Duodenal mucosa (tissue), 2 donors: ENCODE data around the gene FPGS.

Source experiments
- H3K27ac ChIP-seq: one replicate; pipeline ENCODE4 v1.7.0; 2013; ENCODE audit warnings: low read depth, low read length
- H3K27me3 ChIP-seq, 2 donors: one replicate each; pipeline ENCODE4 v1.7.0; 2013; ENCODE audit warnings: low read length in 2 of 2, control low read depth in 1 of 2; ENCODE audit not compliant: insufficient read depth in 2 of 2, control insufficient read depth in 1 of 2
- H3K36me3 ChIP-seq, 2 donors: one replicate each; pipeline ENCODE4 v1.7.0; 2013; ENCODE audit warnings: low read length in 2 of 2, control low read depth in 1 of 2; ENCODE audit not compliant: insufficient read depth in 2 of 2, control insufficient read depth in 1 of 2
- H3K4me1 ChIP-seq, 2 donors: one replicate each; pipeline ENCODE4 v1.7.0; 2013; ENCODE audit warnings: low read length in 2 of 2, control low read depth in 1 of 2; ENCODE audit not compliant: insufficient read depth in 2 of 2, control insufficient read depth in 1 of 2
- H3K4me3 ChIP-seq, 2 donors: one replicate each; pipeline ENCODE4 v1.7.0; 2013; ENCODE audit warnings: low read length in 2 of 2, low read depth in 1 of 2
- H3K9ac ChIP-seq, 2 donors: one replicate each; pipeline ENCODE4 v1.7.0; 2013; ENCODE audit warnings: low read length in 2 of 2, low read depth in 1 of 2
- H3K9me3 ChIP-seq, 2 donors: one replicate each; pipeline ENCODE4 v1.7.0; 2013; ENCODE audit warnings: low read length in 2 of 2, control low read depth in 1 of 2; ENCODE audit not compliant: control insufficient read depth in 1 of 2

FPGS gene

DNA sequence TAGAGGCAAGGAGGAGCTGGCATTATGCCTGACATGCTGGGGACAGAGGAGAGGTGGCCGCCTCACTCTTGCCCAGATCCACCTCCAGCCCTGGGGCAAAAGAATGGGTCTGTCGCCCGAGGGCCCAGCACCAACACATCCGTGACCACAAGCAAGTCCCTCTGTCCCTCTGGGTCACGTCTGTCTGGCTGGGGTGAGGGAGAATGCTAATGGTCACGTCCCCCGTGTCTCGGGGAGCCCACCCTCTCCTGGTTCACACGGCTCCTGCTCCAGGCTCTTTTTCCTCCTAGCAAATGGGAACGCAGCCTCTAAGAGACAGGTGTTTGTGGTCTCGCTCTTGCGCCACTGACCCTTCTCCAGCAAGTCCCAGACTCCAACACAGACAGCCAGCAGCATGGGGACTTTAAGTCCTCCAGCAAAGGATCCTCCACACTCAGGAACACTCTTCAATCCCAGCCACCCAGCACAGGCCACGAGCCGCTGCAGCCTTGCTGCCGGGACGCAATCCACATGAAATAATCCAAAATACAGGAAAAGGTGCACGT lies 47.7 kb downstream of the FPGS start:
- Histone ChIP-seq H3K27ac (no peak overlapping the region), H3K9me3 (peaks cover 9 to 14% of the 10 kb centered on the region in 2 donors), H3K36me3 (no peaks in the 10 kb centered on the region), H3K9ac (no peak overlapping the region), H3K27me3 (no peaks in the 10 kb centered on the region), H3K4me3 (peak overlapping the region in 1 of 2 donors; percentile 28), H3K4me1 (peaks cover 0 to 13% of the 10 kb centered on the region in 2 donors)

DNA sequence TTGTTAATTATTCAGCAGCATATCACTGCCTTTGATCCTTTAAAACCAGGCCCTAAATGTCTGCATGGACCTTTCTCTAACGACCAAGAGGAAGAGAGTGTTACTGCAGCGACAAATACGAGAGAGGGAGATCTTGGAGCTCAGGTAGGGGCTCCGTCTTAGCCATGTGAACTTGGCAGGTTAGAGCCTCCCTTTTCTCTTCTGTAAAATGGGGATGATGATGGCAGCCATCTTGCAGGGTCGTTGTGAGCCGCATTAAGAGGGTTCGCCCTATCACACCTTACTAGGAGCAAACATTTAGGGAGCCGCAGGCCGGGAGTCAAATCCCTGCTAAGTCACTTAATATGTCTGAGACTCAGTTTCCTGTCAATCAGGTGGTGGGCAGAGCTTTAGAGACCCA lies 50.1 kb downstream of the FPGS start:
- H3K36me3 ChIP-seq = no peaks in the 10 kb centered on the region
- H3K4me1 ChIP-seq = peaks cover under 1 to 23% of the 10 kb centered on the region in 2 donors
- H3K27me3 ChIP-seq = no peaks in the 10 kb centered on the region
- H3K9me3 ChIP-seq = peaks cover 9 to 14% of the 10 kb centered on the region in 2 donors
- peak overlapping the region; percentile 48 to 76 for H3K9ac ChIP-seq
- H3K27ac ChIP-seq = no peak overlapping the region
- peak overlapping the region; percentile 65 to 77 for H3K4me3 ChIP-seq

DNA sequence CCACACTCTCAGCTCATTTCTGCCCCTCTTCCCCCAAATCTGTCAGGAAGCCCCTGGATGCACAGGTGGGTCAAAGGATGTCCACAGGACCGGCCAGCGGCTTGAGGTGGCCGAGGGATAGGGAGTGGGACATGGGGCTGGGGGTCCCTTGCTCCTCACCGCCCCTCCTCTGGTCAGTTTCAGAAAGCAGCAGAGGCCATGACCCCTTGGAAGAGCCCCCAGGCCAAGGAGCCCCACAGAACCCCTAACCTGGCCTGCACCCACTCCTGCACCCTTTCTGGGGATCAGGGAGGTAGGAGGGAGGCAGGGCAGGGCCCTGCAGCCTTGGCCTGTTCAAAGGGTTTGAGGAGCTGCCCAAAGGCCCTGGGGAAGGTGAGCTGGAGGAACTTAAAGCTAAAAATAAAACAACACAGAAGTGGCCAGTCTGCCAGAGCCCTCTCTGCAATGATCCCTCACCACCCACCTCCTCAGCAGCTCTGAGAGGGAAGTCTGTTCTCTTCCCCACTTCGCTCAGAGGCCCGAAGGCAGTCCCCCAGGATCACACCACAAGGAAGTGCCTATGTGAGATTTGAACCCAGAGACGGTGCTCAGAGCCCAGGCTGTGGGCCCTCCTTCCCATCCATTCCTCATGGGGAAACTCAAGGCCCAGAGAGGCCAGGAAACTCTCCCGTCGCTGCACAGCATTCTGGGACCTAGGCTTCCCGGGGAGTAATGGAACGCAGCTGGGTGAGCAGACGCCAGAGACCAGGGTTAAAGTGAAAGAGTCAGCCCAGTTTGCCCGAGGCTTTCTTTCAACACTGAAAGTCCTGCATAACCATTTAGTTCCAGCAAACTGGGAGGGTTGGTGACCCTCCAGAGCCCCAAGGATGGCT lies 50.9 kb downstream of the FPGS start:
- Histone ChIP-seq H3K4me3 (peak overlapping the region; percentile 65 to 77), H3K36me3 (no peaks in the 10 kb centered on the region), H3K27ac (peak overlapping the region; percentile 71), H3K9me3 (peaks cover 9 to 12% of the 10 kb centered on the region in 2 donors), H3K4me1 (peaks cover 5 to 24% of the 10 kb centered on the region in 2 donors), H3K9ac (peak overlapping the region; percentile 48 to 76), H3K27me3 (no peaks in the 10 kb centered on the region)

DNA sequence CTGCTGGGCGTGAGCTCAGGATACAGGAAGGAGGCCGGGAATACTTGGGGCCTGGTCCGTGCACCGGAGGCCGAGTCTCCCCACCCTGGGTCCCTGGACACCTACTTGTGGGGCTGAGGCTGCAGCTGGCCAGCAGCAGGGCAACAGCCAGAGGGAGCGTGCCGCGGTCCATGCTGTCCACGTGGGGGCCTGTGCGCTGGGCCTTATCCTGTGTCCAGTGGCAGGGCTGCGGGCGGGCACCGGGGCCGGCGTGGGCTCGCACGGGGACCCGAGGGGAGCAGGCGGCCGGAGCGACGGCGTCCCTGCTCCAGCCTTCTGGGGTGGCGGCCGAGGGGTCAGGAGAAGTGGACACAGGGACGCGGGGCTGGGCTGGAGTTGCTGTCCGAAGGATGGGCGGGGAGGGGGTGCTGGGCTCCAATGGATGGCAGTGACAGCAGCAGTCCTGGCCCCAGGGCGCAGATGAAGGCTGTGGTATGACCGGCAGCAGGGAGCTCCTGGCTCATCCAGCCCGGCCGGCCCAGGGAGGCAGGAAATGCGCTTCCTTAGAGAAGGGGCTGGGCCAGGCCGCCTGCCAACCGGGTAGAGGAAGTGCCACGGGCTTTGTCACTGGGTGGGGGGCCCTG lies 51.6 kb downstream of the FPGS start, which contains the start of gene ENG:
Gene ENG (minus strand): TSS at position 475 of the 623 bp plus-strand sequence. CDS start 303 bp downstream, at position 172.
- peaks cover 5 to 31% of the 10 kb centered on the region in 2 donors for H3K4me1 ChIP-seq
- peak within 1 kb of the TSS; percentile 48 to 76 for H3K9ac ChIP-seq
- peak within 1 kb of the TSS; percentile 65 to 77 for H3K4me3 ChIP-seq
- H3K9me3 ChIP-seq = peaks cover 4% of the 10 kb centered on the region in 2 donors
- H3K27me3 ChIP-seq = no peaks in the 10 kb centered on the region
- peak within 1 kb of the TSS; percentile 74 for H3K27ac ChIP-seq
- H3K36me3 ChIP-seq = no peaks in the 10 kb centered on the region

DNA sequence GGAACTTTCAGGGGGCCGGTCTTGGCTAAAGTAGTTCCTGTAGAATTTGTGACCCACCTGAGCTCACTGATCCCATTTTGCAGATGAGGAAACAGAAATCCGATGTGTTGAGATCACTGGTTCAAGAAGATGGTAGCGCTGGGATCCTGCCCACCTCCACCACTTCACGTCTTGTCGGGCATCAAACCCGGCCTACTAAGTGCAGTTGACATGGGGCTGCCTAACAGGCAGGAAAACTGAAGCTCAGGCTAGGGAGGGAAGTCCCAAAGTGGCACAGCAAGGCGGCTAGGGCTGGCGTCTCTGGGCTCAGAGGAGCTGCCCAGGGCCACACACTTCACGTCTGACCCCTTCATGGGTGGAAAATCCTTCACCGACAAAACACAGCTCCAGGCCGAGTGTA lies 52.3 kb downstream of the FPGS start:
- Histone ChIP-seq H3K27ac (peak overlapping the region; percentile 74), H3K36me3 (no peaks in the 10 kb centered on the region), H3K4me3 (peak overlapping the region in 1 of 2 donors; percentile 13), H3K4me1 (peaks cover 5 to 31% of the 10 kb centered on the region in 2 donors), H3K27me3 (no peaks in the 10 kb centered on the region), H3K9me3 (no peaks in the 10 kb centered on the region), H3K9ac (peak overlapping the region in 1 of 2 donors; percentile 18)

DNA sequence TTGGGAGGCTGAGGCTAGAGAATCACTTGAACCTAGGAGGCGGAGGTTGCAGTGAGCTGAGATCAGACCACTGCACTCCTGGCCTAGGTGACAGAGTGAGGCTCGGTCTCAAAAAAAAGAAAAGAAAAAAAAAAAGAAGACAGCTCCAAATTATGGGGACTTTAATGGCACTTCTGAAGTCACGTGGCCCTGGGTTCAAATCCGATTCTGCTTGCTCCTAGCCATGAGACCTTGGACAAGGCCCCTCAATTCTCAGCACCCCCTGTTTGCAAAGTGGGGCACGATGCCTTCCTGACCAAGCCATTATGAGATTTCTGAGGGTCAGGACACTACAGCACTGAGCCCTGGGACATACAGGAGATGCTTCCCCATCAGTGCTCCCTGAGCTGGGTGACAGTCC lies 52.8 kb downstream of the FPGS start:
- H3K4me3 ChIP-seq = no peak overlapping the region
- no peak overlapping the region for H3K9ac ChIP-seq
- peaks cover 5 to 28% of the 10 kb centered on the region in 2 donors for H3K4me1 ChIP-seq
- H3K9me3 ChIP-seq = no peaks in the 10 kb centered on the region
- H3K36me3 ChIP-seq = no peaks in the 10 kb centered on the region
- no peak overlapping the region for H3K27ac ChIP-seq
- no peaks in the 10 kb centered on the region for H3K27me3 ChIP-seq

DNA sequence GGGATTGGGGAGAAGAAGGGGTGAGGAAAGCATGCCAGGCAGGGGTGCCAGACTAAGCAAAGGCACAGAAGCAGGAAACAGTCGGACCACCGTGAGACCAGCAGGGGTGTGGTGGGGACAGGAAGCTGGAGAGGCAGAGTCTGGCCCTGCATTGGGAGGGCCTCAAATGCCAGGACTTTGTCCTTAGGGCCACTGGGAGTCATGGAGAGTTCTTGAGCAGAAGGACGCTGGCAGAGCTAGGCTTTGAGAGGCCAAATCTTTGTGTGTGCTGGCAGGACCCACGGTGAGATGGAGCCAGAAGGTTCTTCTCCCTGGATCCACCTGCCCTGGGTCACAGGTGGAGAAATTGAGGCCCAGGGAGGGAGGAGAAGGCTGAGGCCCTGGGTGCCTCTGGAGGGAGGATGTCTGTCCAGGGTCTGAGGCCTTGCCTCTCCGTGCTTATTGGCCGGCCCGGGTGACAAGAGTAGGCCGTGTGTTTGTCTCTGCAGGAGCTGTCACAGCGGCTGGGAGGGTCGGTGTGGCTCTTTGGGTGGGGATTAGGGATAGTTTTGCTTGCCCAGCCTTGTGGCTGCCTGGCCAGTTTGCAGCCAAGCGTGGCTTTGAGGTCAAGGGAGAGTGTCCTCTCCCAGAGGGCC lies 53.5 kb downstream of the FPGS start:
- H3K27me3 ChIP-seq = no peaks in the 10 kb centered on the region
- H3K9ac ChIP-seq = no peak overlapping the region
- no peak overlapping the region for H3K27ac ChIP-seq
- H3K9me3 ChIP-seq = no peaks in the 10 kb centered on the region
- H3K36me3 ChIP-seq = no peaks in the 10 kb centered on the region
- H3K4me3 ChIP-seq = no peak overlapping the region
- H3K4me1 ChIP-seq = peaks cover 5 to 30% of the 10 kb centered on the region in 2 donors

DNA sequence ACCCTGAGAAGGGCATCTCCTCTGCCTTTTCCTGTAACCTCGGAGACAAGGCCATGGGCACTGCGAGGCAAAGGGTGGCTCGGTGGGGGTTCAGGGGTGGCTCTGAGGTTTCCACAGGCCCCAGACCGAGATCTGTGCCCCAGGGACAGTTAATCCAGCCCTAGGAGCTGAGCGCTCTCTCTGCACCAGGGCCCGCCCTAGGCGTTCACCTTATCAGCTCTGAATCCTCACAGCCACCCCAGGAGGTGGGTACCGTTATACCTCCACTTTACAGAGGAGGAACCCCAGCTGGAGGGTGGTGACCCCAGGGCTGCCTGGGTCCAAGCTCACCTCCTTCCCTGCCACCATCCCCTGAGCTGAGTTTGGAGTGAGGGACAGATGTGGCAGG lies 54.0 kb downstream of the FPGS start:
- no peaks in the 10 kb centered on the region for H3K27me3 ChIP-seq
- H3K36me3 ChIP-seq = no peaks in the 10 kb centered on the region
- no peak overlapping the region for H3K27ac ChIP-seq
- H3K4me3 ChIP-seq = no peak overlapping the region
- H3K9ac ChIP-seq = no peak overlapping the region
- H3K4me1 ChIP-seq = peaks cover 9 to 34% of the 10 kb centered on the region in 2 donors
- H3K9me3 ChIP-seq = no peaks in the 10 kb centered on the region

DNA sequence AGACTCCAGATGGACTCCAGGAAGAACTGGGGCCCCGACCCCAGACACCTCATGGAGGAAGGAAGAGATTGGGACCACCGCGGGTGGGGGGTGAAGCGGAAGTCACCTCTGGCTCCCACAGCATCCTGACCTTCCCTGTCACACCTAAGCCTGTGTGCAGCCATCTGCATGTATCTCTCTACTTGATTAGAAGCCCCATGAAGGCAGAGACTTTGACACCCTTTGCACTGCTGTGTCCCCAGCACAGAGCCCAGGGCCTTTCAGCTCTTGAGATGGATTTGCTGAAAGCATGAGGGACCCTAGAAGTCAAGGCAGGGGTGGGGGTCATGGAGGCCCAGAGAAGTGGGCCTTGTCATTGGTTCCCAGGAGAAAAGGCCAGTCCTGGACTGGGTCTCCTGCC lies 54.6 kb downstream of the FPGS start:
- Histone ChIP-seq H3K9me3 (no peaks in the 10 kb centered on the region), H3K9ac (no peak overlapping the region), H3K4me3 (no peak overlapping the region), H3K4me1 (peaks cover 13 to 40% of the 10 kb centered on the region in 2 donors), H3K27ac (no peak overlapping the region), H3K36me3 (no peaks in the 10 kb centered on the region), H3K27me3 (no peaks in the 10 kb centered on the region)
